DOHH2 (cell line): Measurements from ENCODE around the gene CAV1.

ENCODE experiments used
- H3F3A ChIP-seq: fragments of 200-600 bp; sonication (generic), shearing (Covaris generic); 2 replicates; pipeline ENCODE4 v1.6.0; 2016; ENCODE audit warnings: antibody characterized with exemption, mild to moderate bottlenecking; ENCODE audit not compliant: control insufficient read depth, insufficient read depth
- H3K27ac ChIP-seq: fragments of 200-600 bp; sonication (generic); 2 replicates; pipeline ENCODE4 v1.5.1; 2014; ENCODE audit warnings: low read depth, mild to moderate bottlenecking, low read length, moderate library complexity
- H3K27me3 ChIP-seq: fragments of 200-600 bp; sonication (generic); 2 replicates; pipeline ENCODE4 v1.6.1; 2014; ENCODE audit warnings: mild to moderate bottlenecking, low read length, mixed read lengths; ENCODE audit not compliant: control insufficient read depth
- H3K36me3 ChIP-seq: fragments of 200-600 bp; sonication (generic); 2 replicates; pipeline ENCODE4 v1.6.1; 2014; ENCODE audit warnings: mild to moderate bottlenecking, low read length, moderate library complexity, mixed read lengths; ENCODE audit not compliant: control insufficient read depth
- H3K4me1 ChIP-seq: fragments of 200-600 bp; sonication (generic); 2 replicates; pipeline ENCODE4 v1.6.1; 2014; ENCODE audit warnings: mild to moderate bottlenecking, low read length, mixed read lengths; ENCODE audit not compliant: control insufficient read depth
- H3K4me2 ChIP-seq: fragments of 200-600 bp; sonication (generic); 2 replicates; pipeline ENCODE4 v1.6.0; 2014; ENCODE audit warnings: mild to moderate bottlenecking, low read length, moderate library complexity
- H3K4me3 ChIP-seq: fragments of 200-600 bp; sonication (generic); 2 replicates; pipeline ENCODE4 v1.5.1; 2014; ENCODE audit warnings: mild to moderate bottlenecking, low read length, mixed read lengths
- H3K79me2 ChIP-seq: fragments of 200-600 bp; sonication (generic); 2 replicates; pipeline ENCODE4 v1.6.1; 2014; ENCODE audit warnings: mild to moderate bottlenecking, low read length, mixed read lengths; ENCODE audit not compliant: control insufficient read depth
- H3K9me2 ChIP-seq: fragments of 200-600 bp; sonication (generic); replicated peaks from 2 replicates; pipeline ENCODE4 v1.6.1; 2014; ENCODE audit warnings: mild to moderate bottlenecking, low read length, mixed read lengths; ENCODE audit not compliant: control insufficient read depth
- H3K9me3 ChIP-seq: fragments of 200-600 bp; sonication (generic); 2 replicates; pipeline ENCODE4 v1.6.1; 2014; ENCODE audit warnings: antibody characterized with exemption, low read length, mixed read lengths; ENCODE audit not compliant: control insufficient read depth, insufficient read depth
- H4K20me1 ChIP-seq: fragments of 200-600 bp; sonication (generic); 2 replicates; pipeline ENCODE4 v1.6.0; 2014; ENCODE audit warnings: low read depth, mild to moderate bottlenecking, antibody characterized with exemption, low read length, moderate library complexity; ENCODE audit not compliant: control insufficient read depth, insufficient read depth
- EZH2phosphoT487 ChIP-seq: fragments of 200-600 bp; sonication (generic); IDR thresholded peaks from 2 replicates; pipeline ENCODE4 v1.6.1; 2017; ENCODE audit warnings: borderline replicate concordance, mild to moderate bottlenecking, antibody characterized with exemption, low read length, moderate library complexity, mixed read lengths
- TF ChIP-seq, protein P1 (sequence below): fragments of 200-600 bp; sonication (generic); IDR thresholded peaks from one replicate; pipeline ENCODE4 v1.5.1; 2014; ENCODE audit warnings: antibody characterized with exemption, mild to moderate bottlenecking, low read depth, low read length; ENCODE audit not compliant: poor library complexity, severe bottlenecking

The CAV1 gene

DNA sequence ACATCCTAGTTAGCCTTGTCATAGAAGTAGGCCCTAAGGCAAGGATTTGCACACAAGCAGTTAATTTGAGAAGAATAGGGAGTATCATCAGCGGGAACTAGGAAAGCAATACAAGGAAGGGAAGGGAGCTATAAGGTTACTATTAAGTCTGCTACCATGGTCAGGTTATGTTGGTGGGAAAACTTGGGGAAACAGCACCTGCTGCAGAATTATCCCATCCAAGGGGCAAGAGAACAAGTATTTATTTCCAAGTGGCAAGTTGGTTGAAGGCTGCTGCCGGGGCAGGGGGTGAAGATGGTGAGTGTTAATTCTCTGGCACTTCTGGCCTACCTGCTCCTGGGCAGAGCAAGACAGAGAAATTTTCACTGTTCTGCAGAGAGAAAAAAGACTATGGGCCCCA lies 55.0 kb downstream of the CAV1 start:
- Histone ChIP-seq H3K9me2 (no peaks in the 10 kb centered on the region), H3K36me3 (no peaks in the 10 kb centered on the region), H3K27ac (no peak overlapping the region), H3K4me1 (no peaks in the 10 kb centered on the region), H3K79me2 (no peaks in the 10 kb centered on the region), H3K9me3 (no peaks in the 10 kb centered on the region), H4K20me1 (no peaks in the 10 kb centered on the region), H3K4me2 (no peak overlapping the region), H3K4me3 (no peak overlapping the region), H3F3A (no peaks in the 10 kb centered on the region), H3K27me3 (no peaks in the 10 kb centered on the region)
- TF ChIP-seq EZH2phosphoT487 = no peak
- TF ChIP-seq, protein P1, sequence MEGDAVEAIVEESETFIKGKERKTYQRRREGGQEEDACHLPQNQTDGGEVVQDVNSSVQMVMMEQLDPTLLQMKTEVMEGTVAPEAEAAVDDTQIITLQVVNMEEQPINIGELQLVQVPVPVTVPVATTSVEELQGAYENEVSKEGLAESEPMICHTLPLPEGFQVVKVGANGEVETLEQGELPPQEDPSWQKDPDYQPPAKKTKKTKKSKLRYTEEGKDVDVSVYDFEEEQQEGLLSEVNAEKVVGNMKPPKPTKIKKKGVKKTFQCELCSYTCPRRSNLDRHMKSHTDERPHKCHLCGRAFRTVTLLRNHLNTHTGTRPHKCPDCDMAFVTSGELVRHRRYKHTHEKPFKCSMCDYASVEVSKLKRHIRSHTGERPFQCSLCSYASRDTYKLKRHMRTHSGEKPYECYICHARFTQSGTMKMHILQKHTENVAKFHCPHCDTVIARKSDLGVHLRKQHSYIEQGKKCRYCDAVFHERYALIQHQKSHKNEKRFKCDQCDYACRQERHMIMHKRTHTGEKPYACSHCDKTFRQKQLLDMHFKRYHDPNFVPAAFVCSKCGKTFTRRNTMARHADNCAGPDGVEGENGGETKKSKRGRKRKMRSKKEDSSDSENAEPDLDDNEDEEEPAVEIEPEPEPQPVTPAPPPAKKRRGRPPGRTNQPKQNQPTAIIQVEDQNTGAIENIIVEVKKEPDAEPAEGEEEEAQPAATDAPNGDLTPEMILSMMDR = no peak

DNA sequence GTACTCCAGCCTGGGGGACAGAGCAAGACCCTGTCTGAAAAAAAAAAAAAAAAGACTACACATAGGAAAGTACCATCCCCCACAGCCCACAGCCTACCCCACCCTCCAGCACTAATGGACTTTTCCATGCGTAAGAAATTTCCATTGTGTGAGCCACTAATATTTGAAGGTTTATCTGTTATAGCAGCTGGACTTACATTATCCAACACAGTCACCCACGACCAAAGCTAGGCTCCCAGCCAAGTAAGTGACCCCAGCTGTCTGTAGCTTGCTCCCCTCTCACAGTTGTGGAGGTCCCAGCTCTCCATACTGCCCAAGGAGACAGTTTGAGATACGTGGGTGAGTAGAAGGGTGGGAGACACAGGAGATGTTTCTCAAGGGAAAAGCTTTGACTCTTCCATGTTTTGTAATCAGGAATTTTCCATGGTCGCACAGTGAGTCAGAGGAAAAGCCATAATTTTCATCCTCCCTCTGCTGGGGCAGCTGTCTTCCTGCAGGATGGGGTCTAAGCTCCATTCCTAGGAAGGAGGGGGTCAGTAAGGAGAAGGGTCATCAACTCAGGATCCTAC lies 57.4 kb downstream of the CAV1 start:
- H3K9me2 ChIP-seq = no peaks in the 10 kb centered on the region
- no peak overlapping the region for H3K4me3 ChIP-seq
- H3K36me3 ChIP-seq = no peaks in the 10 kb centered on the region
- H3K27ac ChIP-seq = no peak overlapping the region
- H3K9me3 ChIP-seq = no peaks in the 10 kb centered on the region
- H3K4me2 ChIP-seq = no peak overlapping the region
- TF ChIP-seq, protein P1 = no peak
- TF ChIP-seq EZH2phosphoT487 = no peak
- H3F3A ChIP-seq = no peaks in the 10 kb centered on the region
- no peaks in the 10 kb centered on the region for H3K27me3 ChIP-seq
- H3K79me2 ChIP-seq = no peaks in the 10 kb centered on the region
- no peaks in the 10 kb centered on the region for H4K20me1 ChIP-seq
- no peaks in the 10 kb centered on the region for H3K4me1 ChIP-seq

- Histone ChIP-seq H3K9me2 (no peaks in the 10 kb centered on the region), H3K36me3 (no peaks in the 10 kb centered on the region), H4K20me1 (no peaks in the 10 kb centered on the region), H3K79me2 (no peaks in the 10 kb centered on the region), H3K4me3 (no peak overlapping the region), H3K27me3 (peaks cover under 1% of the 10 kb centered on the region; the same call in 1 of the 2 replicates), H3F3A (no peaks in the 10 kb centered on the region), H3K27ac (no peak overlapping the region), H3K4me2 (no peak overlapping the region), H3K4me1 (no peaks in the 10 kb centered on the region), H3K9me3 (no peaks in the 10 kb centered on the region)
- no peak for TF ChIP-seq EZH2phosphoT487
- TF ChIP-seq, protein P1 = no peak
Measured at GRCh38 chr7:116582806-116583444, 58.1 kb downstream of the CAV1 start.
